Cerebellar nuclear complex (tissue), 1 donor: ENCODE results near the gene ING3.

ENCODE experiments used
- DNase-seq, 2 experiments: peaks; one replicate each; lab custom pipeline; 2025; lab: John Stamatoyannopoulos, UW

ING3 gene

DNA sequence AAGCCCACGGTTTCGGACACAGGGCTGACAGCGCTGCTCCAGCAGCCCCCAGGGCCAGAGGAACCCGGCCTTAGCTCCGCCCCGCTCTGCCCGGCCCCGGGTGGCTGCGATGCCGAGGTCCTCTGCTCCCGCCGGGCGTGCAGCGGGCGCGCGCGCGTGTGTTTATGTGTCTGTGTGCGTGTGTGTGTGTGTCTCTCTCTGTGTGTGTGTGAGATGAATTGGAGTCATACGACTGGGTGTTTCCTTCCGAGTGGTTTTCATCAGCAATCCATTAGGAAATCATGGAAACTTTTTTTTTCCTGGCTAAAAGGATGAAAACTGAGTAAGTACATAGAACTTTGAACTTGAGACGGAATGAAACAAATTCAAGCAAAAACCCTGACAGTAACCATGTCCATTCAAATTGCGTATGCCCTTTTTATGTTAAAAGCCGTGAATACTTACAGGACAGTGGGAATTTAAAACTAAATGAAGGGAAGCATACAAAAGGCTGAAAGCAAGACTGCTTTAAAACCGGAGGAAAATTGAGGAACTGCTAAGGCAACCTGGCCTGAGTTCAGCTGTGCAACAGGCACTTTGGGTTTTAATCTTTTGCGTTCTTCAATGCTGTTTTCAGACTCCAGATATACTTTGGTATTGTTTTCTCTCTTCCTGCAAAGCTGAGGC is 38.1 kb downstream of the ING3 start, which contains the start of gene CPED1:
Gene CPED1 (plus strand): TSS at position 121 of the 666 bp plus-strand sequence. CDS start 911 bp downstream, outside the sequence.
- no peak for DNase-seq

DNA sequence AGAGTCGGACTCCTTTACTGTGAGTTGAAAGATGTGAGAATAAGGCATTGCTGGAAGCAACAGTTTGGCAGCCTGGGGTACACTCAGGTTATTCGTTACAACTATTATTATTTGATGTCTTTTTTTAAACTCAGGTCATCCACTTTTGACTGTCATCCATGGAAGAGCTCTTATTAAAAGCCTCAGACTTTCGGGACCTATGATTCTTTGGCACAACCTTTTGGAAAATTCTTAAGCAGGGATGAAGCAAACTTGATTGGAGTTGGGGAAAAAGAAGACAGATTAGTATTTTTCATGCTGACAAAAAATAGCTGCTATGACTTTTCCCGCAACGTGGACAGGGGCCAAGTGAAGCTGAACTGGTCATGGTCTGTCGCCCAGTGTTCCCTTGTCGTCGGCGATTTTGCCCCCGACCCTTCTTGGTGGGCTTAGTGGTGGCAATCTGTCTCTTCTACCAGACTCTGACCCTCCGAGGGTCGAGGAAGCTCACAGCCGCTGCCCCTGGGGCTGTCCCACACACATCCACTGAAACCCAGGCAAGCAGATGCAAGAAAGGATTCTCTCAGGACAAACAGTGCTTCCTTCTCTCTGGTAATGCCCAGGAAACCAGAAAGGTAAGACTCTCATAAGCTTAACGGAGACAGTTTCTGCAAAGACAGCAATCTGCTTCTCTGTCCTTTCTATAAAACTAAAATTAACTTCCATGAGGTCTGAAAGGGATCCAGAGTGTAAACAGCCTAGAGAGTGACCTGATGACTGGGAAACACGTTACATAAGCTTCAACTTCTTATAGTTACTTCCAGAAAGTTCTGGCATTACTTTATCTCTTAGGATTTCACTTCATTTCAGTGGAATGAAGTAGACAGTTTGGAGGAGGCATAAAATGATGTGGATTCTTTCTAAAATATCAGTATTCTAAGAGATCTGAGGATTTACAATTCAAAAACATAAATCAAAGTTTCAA is 39.0 kb downstream of the ING3 start:
- DNase-seq: no peak

DNA sequence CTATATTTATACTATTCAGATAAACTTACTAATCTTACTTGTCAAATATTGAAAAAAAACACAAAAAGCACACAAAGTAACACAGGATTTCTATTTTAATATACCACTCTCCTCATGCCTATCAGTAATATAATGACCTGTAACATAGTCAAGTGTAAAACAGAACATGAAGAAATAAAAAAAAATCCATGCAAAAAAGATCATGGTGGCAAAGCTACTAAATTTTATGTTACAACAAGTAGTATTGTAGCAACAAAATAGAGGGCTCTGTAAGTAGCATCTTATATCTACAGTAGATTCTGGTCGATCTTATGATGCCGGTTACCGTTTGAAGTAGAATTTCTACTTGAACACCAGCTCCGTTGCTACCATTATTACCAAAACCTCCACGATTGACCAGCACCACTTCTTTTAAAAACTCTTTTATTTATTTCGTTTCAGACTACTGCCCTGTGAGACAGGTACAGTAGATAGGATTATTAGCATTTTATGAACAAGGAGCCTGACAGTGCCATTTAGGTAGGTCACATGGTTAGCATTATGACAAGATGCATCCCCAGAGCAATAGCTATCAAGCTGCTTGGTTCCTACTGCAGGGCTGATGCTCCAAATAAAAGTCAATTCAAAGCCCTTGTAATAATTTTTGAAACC is 40.0 kb downstream of the ING3 start:
- DNase-seq: no peak

DNA sequence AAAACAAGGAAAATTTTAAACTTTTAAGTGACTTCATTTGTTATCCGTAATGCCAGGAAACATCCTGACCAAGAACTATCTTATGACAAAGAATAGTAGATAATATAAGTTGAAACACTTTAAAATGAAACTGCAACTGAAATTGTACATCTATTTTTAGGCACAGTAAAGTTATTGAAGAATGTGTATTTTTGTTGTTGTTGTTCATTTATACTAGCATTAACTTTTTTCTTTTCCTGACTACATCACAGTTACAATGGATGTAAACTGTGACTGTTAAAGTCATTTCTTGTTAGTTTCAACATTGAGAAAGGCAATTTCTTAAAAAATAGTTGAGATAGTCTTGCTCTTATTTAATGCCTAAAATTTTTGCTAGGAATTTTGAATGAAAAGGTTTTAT is 40.6 kb downstream of the ING3 start:
- DNase-seq: no peak

DNA sequence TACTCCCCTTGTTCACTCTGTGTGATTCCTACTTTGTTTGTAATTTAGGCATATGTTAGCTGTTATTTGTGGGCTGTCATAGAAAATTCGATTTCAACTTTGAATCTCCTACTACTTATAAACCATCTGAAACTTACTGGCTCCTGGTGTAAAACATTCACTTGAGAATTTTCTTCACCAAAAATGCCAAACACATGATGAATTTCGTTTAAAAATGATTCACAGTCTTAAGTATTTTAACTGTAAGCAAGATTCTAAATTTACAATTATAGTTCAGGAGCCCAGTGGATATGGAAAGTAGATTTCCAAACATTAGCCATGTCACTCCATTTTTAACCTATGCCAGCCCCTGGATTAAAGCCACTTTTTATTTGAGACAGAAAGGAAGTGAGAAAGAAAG is 41.0 kb downstream of the ING3 start:
- no peak for DNase-seq

DNA sequence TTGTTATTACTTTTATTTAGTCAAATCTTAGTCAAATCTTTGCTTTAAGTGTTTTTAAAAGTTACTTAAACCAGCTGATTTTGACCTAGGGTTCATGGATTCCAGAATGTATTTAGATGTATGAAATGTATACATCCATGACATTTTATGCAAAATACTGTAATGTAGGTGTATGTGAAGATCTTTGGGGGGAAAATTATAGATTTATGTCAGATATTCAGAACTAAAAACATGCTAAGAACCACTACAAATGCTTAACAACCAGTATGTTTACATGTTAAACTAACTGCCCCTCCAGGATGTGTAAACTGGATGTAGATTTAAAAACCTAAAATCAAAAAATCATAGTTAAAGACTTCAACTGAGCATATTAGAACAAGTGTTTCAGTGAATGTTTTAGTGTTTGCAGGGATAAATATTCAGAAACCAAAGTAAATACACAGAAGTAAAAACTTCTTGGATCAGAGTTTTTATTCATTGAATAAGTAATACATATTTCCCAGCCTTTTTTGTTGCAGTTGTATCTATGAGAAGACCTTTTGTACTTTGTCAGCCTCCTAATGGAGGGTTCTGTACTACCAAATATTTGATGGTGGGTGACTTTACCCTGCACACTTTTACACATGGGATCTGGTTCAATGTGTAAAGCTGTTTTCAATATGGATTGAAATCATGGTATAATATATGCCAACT is 41.8 kb downstream of the ING3 start:
- DNase-seq: no peak

DNA sequence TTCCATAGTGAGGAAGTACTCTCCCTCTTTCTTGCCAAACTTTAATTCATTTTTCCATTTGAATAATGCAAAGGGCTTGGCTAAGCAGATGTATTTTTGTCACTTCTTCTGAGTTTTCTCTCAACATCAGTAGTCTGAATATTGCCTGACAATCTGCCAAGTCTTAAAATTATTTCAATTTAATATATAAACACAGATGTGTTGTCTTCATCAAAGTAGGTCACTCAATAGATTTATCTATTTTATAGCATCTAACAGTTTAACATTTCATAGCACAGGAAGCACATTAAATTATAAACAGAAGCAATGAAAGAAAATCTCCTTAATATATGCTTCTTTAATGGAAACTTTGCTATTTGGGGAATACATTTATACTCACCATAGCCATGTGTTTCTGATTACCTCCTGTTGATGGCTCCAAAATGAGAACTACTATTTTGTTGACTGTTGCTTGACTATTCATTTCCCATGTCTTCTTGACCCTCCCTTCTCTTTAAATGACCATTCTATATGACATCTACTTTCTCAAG is 42.5 kb downstream of the ING3 start:
- DNase-seq: no peak

DNA sequence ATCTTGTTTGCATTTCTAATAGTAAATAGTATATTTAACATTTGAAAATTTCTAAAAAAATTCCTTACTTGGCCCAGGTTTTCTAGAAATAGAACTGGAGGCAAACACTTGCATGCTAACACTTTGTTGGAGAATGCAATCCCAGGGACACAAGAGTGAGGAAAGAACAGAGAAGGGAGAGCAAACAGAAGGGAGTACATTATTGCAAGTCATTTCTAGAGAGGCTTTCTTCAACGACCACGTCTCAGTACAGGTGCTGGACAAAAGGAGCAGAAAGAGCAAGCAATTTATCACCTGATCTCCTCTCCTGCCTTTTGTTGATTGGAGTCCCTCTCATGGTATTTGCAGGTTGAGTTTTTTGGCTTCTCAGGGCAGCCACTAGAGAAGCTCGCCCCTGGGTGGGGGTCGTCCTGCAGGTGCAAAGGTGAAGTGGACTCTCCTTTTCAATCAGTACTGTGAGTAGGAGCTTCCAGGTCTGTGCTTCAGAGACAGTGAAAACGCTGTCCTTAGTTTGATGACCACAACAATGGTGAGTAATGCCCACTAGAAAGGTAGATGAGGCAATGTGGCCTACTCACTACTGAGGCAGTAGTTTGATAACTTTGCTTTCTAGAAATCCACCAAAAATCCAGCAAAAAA is 43.1 kb downstream of the ING3 start:
- no peak for DNase-seq

DNA sequence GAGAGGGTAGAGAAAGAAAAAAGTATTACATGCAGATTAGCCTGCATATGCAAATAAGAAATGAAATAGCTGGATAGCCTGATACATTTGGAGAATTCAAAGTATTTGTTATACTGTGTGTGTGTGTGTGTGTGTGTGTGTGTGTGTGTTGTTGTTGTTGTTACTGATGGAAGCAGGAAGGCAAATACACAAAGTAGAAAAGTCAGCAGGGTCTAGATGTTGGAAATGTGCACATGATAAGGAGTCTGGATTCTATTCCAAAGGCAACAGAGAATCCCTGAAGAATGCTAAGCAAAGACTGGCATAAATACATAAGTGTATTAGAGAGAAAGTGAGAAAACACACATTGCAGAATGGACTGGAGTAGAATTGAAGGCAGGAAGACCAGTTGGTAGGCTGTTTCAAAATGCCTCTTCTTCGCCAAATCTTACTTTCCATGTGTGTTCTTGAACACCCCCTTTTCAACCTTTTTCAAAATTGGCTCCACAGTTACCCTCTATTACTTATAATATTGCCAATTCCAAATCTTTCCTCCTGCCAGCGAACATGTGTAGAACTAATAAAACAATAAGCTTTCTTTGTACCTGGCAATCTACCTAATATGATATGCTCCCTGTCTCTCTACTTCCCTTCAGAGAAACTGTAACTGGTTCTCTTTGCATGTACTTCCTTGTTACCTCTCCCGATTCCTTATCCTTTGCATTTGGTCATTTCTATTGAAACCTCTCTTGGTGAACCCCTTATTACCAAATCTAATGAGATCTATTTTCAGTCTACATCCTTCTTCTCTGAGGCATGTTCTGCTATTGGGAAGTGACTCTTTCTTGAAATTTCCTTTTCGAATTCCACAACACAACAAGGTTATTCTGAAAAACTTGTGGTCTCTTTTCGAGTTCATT is 44.2 kb downstream of the ING3 start:
- no peak for DNase-seq

DNA sequence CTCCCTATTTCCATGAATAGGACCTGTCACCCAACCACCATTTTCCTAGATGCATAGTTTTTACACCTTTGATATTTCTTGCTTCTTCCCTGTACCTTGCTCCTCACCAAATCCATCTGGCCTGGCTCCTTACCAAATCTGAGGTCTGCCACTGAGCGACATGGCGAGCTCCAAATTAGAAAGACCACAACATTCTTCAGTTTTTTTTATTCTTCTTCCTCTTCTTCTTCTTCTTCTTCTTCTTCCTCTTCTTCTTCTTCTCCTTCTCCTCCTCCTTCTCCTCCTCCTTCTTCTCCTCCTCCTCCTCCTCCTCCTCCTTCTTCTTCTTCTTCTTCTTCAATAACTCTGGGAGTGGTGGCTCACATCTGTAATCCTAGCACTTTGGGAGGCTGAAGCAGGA is 45.1 kb downstream of the ING3 start:
- DNase-seq: no peak

DNA sequence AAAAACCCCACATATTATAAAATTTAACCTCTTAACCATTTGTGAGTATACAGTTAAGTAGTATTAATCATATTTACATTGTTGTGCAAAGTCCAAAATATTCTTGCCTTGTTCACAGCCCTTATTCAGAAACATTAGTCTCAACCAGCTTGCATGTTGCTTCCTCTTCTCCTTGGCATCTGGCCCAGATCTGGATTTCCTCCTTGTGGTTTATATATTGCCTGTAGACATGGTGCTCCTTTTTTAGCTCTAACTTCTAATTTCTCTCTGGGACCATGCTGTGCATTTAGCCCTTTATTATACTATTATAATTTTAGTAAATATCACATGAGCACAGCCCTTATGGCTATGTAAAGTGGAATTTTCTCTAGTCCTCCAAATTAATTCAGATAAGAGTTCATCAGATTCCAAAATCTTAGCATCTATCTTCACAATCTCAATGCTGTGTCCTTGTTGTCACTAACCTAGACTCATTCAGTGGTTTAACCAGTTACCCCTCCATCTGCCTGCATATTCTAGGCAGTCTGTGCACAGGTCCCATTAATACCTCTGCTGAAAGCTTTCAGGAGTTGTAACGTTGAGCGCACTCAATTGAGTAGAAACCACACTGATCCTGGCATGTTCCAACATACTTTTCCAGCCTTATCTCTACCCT is 45.9 kb downstream of the ING3 start:
- DNase-seq: peak in 1 of 2 experiments; percentile 11

DNA sequence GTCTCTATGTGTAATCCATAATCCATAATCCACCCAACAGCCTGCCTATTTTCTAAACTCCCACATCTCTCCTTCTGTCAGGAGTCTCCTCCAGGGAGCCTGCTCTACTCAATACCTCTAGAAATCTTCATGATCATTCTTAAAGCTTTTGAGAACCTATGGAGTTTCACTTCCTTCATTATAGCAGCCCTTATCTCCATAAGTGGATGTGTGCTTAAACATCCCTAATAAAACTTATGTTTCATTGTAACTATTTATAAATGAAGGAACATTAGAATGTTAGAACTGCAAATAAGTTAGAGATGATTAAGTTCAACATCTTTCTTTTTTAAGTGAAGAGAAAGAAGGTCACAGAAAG is 46.4 kb downstream of the ING3 start:
- no peak for DNase-seq

DNA sequence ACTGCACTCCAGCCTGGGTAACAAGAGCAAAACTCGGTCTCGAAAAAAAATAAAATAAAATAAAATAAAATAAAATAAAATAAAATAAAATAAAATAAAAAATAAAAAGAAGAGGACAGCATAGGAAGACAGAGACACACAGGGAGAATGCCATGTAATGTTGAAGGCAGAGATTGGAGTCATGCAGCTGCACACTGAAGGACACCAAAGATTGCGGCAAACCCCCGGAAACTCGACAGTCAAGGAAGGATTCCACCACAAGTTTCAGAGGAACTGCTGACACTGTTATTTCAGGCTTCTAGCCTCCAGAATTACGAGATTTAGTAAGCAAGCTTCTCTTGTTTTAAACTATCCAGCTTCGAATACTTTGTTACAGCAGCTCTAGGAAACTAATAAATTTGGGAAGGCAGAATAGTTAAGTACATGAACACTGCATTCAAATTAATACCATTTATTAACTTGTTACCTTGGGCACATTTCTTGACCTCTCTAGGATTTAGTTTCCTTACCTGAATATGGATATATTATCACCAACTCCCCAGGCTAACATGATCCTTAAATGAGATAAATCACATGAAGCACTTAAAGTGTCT is 47.4 kb downstream of the ING3 start:
- no peak for DNase-seq

DNA sequence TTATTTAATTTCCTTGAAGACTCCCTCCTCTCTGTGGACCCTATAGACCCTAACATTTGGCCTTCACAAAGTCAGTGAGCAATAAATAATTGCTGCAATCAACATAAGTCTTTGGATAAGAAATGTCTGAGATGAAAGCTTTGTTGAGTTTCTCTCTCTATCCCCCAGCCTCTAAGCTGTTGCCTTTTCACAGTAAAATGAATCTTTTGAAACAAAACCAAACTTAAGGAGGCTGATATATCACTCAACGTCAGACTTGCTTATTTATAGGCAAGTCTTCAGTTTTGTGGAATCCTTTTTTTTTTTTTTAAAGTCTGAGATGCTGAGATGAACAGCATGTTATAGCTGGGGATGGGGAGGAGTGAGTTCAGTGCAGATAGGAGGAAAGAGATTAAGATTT is 47.9 kb downstream of the ING3 start:
- DNase-seq: no peak

DNA sequence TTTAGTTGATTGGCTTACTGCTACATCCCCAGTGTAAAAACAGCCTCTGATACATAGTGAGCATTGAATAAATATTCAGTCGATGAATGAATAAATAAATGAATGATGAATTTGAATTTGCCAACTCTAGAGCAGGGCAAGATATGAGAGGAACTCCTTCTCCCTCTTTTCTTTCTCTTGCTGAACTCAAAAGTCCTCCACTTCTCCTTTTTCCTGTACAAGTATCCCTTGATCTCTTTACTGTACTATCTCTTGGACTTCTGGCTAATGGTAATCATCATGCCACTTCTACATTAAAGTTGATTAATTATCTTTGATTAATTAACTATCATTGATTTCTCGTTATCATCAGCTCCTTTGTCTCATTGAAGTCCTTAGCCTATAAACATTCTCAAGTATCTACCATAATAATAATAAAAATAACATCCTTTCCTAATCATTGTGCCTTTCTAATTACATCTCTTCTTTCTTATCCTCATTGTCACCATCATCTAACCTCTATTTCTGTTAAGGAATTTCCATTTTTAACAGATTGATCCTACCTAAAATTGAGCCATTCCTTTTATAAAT is 48.5 kb downstream of the ING3 start:
- no peak for DNase-seq

DNA sequence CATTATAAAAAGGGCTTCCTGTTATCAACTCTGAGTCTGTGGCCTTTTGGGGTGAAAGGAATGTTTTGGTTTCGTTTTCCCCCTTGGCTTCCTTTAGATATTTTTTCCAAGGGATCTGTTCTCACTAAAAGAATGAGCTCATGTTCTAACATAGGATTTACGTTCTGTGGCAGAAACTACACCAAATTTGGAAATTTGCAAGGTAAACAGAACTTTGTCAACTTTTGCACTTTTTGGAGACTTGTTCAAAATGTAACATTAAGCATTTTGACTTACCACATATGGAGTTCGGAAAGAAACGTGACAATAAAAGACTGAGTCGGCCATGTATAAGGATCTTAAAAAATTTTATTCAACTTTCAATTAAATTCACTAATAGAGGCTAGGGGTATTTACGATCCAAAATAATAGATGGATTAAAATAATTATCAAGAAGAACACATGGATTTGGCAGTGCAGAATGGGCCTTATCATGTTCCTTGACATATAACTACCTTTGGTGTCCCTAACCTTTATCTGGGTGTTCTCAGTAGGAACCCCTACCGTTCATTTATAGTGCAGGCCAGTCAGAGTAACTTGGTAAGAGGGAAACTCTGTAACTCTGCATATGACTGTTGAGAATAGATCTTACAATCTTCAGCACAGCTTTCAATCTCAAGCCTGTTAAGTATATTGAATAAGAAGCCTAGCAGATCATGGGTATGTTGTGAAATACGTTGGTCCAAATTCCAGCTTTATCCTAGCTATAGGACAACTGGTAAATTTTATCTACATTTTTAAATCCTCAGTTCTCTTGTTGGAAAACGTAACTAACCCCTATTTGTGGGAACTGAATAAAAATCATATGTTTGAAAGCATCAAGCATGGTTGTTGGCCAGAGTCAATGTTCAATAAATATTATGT is 49.8 kb downstream of the ING3 start:
- DNase-seq: no peak

DNA sequence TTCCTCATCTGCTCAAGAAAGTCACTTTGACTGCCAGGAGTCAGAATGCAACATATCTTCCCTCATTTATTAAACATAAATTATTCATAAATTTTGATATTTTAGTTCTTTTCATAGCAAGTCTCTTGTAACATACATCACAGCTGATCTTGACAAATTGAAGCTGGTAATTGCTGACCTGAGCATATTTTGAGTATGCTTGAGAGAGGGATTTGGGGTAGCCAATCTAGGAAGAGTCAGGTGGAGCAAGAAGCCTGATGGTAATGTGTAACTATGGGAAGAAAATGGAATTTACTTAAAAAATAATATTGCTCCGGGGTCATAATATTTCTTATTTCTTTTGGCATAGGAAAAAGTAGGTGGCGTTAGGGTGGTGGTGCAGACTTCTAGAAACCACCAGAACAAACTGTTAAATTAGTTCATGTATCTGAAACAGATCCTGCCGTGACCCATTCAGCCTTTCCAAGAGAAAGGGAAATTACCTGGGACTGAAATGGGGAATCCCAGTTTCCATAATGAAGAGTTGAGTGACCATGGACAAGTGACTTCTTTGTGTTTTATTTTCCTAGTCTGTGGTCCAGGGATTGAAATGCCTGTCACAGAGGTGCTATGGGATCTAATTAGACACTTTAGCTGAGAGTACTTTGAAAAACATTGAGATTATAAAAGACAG is 50.8 kb downstream of the ING3 start:
- no peak for DNase-seq
